OCI-LY1 (cell line): ENCODE measurements around the gene JAKMIP2.

ENCODE experiments used
- H2AFZ ChIP-seq: fragments of 200-600 bp; sonication (generic), shearing (Covaris generic); 2 replicates; pipeline ENCODE4 v1.6.0; 2014; ENCODE audit warnings: antibody characterized with exemption, mild to moderate bottlenecking, low read length
- H3F3A ChIP-seq: fragments of 200-600 bp; sonication (generic), shearing (Covaris generic); 2 replicates; pipeline ENCODE4 v1.6.0; 2014; ENCODE audit warnings: mild to moderate bottlenecking, antibody characterized with exemption, low read length, moderate library complexity; ENCODE audit not compliant: insufficient read depth
- H3K27ac ChIP-seq: fragments of 200-600 bp; sonication (generic); 2 replicates; pipeline ENCODE4 v1.5.1; 2014; ENCODE audit warnings: low read length, mixed run types, mild to moderate bottlenecking, low read depth; ENCODE audit not compliant: poor library complexity, severe bottlenecking
- H3K27me3 ChIP-seq: fragments of 200-600 bp; sonication (generic); 2 replicates; pipeline ENCODE4 v1.6.0; 2014; ENCODE audit warnings: antibody characterized with exemption, mild to moderate bottlenecking, low read length, moderate library complexity; ENCODE audit not compliant: insufficient read depth
- H3K36me3 ChIP-seq: fragments of 200-600 bp; sonication (generic); 2 replicates; pipeline ENCODE4 v1.6.1; 2014; ENCODE audit warnings: mild to moderate bottlenecking, antibody characterized with exemption, low read length, moderate library complexity, mixed read lengths; ENCODE audit not compliant: insufficient read depth
- H3K4me1 ChIP-seq: fragments of 200-600 bp; sonication (generic); 2 replicates; pipeline ENCODE4 v1.5.1; 2014; ENCODE audit warnings: mild to moderate bottlenecking, low read length, moderate library complexity; ENCODE audit not compliant: insufficient read depth, severe bottlenecking
- H3K4me2 ChIP-seq: fragments of 200-600 bp; sonication (generic), shearing (Covaris generic); 2 replicates; pipeline ENCODE4 v1.6.1; 2014; ENCODE audit warnings: low read length
- H3K4me3 ChIP-seq: fragments of 200-600 bp; sonication (generic); 2 replicates; pipeline ENCODE4 v1.5.1; 2014; ENCODE audit warnings: low read length, low read depth, mild to moderate bottlenecking, mixed read lengths; ENCODE audit not compliant: poor library complexity, severe bottlenecking
- H3K79me2 ChIP-seq: fragments of 200-600 bp; shearing (Covaris generic); 2 replicates; pipeline ENCODE4 v1.6.1; 2016; ENCODE audit warnings: mixed run types, low read length, mixed read lengths; ENCODE audit not compliant: insufficient read depth
- H3K9ac ChIP-seq: fragments of 200-600 bp; sonication (generic), shearing (Covaris generic); 2 replicates; pipeline ENCODE4 v1.6.1; 2014; ENCODE audit warnings: mild to moderate bottlenecking, low read length, mixed read lengths
- H3K9me2 ChIP-seq: fragments of 200-600 bp; sonication (generic), shearing (Covaris generic); 2 replicates; pipeline ENCODE4 v1.6.1; 2014; ENCODE audit warnings: low read depth, mild to moderate bottlenecking, low read length, mixed read lengths
- H3K9me3 ChIP-seq: fragments of 200-600 bp; shearing (Covaris generic); 2 replicates; pipeline ENCODE4 v1.6.1; 2014; ENCODE audit warnings: low read length, mixed read lengths
- H4K20me1 ChIP-seq: fragments of 200-600 bp; sonication (generic), shearing (Covaris generic); 2 replicates; pipeline ENCODE4 v1.6.0; 2016; ENCODE audit warnings: mild to moderate bottlenecking, low read length; ENCODE audit not compliant: insufficient read depth
- EZH2 ChIP-seq: fragments of 200-600 bp; sonication (generic), shearing (Covaris generic); IDR thresholded peaks from 2 replicates; pipeline ENCODE4 v1.8.0; 2017; ENCODE audit warnings: borderline replicate concordance, mixed run types, mild to moderate bottlenecking, antibody characterized with exemption, low read length, moderate library complexity, mixed read lengths
- TF ChIP-seq, protein P1 (sequence below): fragments of 200-600 bp; sonication (generic), shearing (Covaris generic); IDR thresholded peaks from 2 replicates; pipeline ENCODE4 v1.5.1; 2017; ENCODE audit warnings: mild to moderate bottlenecking, antibody characterized with exemption, low read length, moderate library complexity, mixed read lengths

JAKMIP2 gene

DNA sequence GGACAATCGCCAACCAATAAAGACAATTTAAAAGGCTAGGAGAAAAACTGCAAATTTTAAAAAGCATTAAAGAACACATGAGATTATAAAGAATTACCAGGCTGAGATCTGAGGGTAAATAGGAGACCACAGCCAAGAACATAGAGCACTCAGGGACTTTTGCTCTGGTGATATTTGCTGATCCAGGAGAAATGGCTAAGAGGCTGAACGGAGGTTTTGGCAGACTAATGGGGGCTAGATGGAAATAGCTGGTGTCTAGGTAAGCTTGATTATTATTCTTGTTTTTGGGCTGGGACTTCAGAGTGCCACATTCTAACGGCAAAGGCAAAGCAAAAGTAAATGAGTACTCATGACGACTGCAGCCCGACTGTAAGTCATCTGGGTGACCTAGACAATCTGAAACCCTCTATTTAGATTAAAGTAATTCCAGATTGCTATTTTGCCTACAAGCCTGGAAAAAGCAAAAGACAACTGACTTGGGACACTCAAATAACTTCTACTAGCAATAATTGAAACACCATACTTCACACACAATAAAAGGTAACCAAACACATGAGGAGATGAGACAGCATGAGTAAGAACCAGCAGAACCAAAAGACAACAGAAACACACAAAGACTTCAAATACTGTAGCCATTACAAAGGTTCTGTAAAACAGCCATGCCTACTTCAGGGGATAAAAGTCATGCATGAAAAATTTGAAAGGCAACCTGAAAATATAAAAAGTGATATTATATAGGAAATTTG is 68.8 kb downstream of the JAKMIP2 start:
- H3K4me2 ChIP-seq = no peak overlapping the region
- H3K79me2 ChIP-seq = no peaks in the 10 kb centered on the region
- H3K27ac ChIP-seq = no peak overlapping the region
- no peak overlapping the region for H2AFZ ChIP-seq
- no peaks in the 10 kb centered on the region for H3K36me3 ChIP-seq
- H3K27me3 ChIP-seq = no peaks in the 10 kb centered on the region
- no peaks in the 10 kb centered on the region for H3K9me3 ChIP-seq
- no peaks in the 10 kb centered on the region for H3K4me1 ChIP-seq
- H3K9ac ChIP-seq = no peak overlapping the region
- TF ChIP-seq, protein P1, sequence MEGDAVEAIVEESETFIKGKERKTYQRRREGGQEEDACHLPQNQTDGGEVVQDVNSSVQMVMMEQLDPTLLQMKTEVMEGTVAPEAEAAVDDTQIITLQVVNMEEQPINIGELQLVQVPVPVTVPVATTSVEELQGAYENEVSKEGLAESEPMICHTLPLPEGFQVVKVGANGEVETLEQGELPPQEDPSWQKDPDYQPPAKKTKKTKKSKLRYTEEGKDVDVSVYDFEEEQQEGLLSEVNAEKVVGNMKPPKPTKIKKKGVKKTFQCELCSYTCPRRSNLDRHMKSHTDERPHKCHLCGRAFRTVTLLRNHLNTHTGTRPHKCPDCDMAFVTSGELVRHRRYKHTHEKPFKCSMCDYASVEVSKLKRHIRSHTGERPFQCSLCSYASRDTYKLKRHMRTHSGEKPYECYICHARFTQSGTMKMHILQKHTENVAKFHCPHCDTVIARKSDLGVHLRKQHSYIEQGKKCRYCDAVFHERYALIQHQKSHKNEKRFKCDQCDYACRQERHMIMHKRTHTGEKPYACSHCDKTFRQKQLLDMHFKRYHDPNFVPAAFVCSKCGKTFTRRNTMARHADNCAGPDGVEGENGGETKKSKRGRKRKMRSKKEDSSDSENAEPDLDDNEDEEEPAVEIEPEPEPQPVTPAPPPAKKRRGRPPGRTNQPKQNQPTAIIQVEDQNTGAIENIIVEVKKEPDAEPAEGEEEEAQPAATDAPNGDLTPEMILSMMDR = no peak
- no peak for TF ChIP-seq EZH2
- no peaks in the 10 kb centered on the region for H3K9me2 ChIP-seq
- H3K4me3 ChIP-seq = no peak overlapping the region
- no peaks in the 10 kb centered on the region for H4K20me1 ChIP-seq
- H3F3A ChIP-seq = no peaks in the 10 kb centered on the region

- no peaks in the 10 kb centered on the region for H3K9me2 ChIP-seq
- no peaks in the 10 kb centered on the region for H3K36me3 ChIP-seq
- no peaks in the 10 kb centered on the region for H3K79me2 ChIP-seq
- no peaks in the 10 kb centered on the region for H3K4me1 ChIP-seq
- no peaks in the 10 kb centered on the region for H3K9me3 ChIP-seq
- no peaks in the 10 kb centered on the region for H4K20me1 ChIP-seq
- no peaks in the 10 kb centered on the region for H3K27me3 ChIP-seq
- H3F3A ChIP-seq = no peaks in the 10 kb centered on the region
- H3K9ac ChIP-seq = no peak overlapping the region
- no peak overlapping the region for H3K4me2 ChIP-seq
- no peak overlapping the region for H3K27ac ChIP-seq
- no peak for TF ChIP-seq EZH2
- TF ChIP-seq, protein P1 = no peak
- no peak overlapping the region for H3K4me3 ChIP-seq
- H2AFZ ChIP-seq = no peak overlapping the region
Measured at GRCh38 chr5:147712598-147712997, 69.9 kb downstream of the JAKMIP2 start.

GRCh38 chr5:147712019-147712418 is 70.5 kb downstream of the JAKMIP2 start:
- no peak overlapping the region for H3K27ac ChIP-seq
- H3K9me3 ChIP-seq = no peaks in the 10 kb centered on the region
- H3K9ac ChIP-seq = no peak overlapping the region
- TF ChIP-seq EZH2 = no peak
- TF ChIP-seq, protein P1 = no peak
- no peaks in the 10 kb centered on the region for H3K79me2 ChIP-seq
- H3K4me3 ChIP-seq = no peak overlapping the region
- H2AFZ ChIP-seq = no peak overlapping the region
- no peak overlapping the region for H3K4me2 ChIP-seq
- H3K9me2 ChIP-seq = no peaks in the 10 kb centered on the region
- H3F3A ChIP-seq = no peaks in the 10 kb centered on the region
- no peaks in the 10 kb centered on the region for H3K27me3 ChIP-seq
- no peaks in the 10 kb centered on the region for H3K36me3 ChIP-seq
- H3K4me1 ChIP-seq = no peaks in the 10 kb centered on the region
- H4K20me1 ChIP-seq = no peaks in the 10 kb centered on the region
